CD8-positive, alpha-beta memory T cell (primary cell): ENCODE data around the gene RTN4R. TPM values are rescaled to one million over a fixed set of nuclear protein-coding genes. Genes with fewer than 3 reads are reported as not detected.
"Not testable (repeated sequence)": the region's sequence is repeated elsewhere in the genome, so short reads cannot be mapped to it uniquely, and the experiment has no call there.

ENCODE experiments used
- CTCF ChIA-PET: fragments of 350-600 bp; sonication (Branson Sonifier 250); formaldehyde crosslinking; loops from one replicate; lab custom pipeline; 2021; ENCODE audit warnings: antibody characterized with exemption; lab: Charles Lee
- POLR2A ChIA-PET: fragments of 350-600 bp; sonication (Branson Sonifier 250); formaldehyde crosslinking; loops from one replicate; lab custom pipeline; 2021; ENCODE audit warnings: antibody characterized with exemption; lab: Charles Lee
- DNase-seq, 5 donors: peaks; one replicate each; pipeline versions ENCODE4 v3.0.0 to v3.0.0-alpha.2; 2020 to 2022; ENCODE audit warnings: mixed read lengths in 1 of 5
- H3K27ac ChIP-seq: one replicate; pipeline ENCODE4 v1.7.0; 2013; ENCODE audit warnings: low read depth, mild to moderate bottlenecking, low read length, moderate library complexity
- H3K27me3 ChIP-seq: 2 replicates; pipeline ENCODE4 v1.7.0; 2013; ENCODE audit warnings: low read length, mild to moderate bottlenecking; ENCODE audit not compliant: insufficient read depth, poor library complexity, severe bottlenecking
- H3K36me3 ChIP-seq: 2 replicates; pipeline ENCODE4 v1.7.0; 2013; ENCODE audit warnings: mild to moderate bottlenecking, low read length, moderate library complexity; ENCODE audit not compliant: insufficient read depth
- H3K4me1 ChIP-seq: 2 replicates; pipeline ENCODE4 v1.7.0; 2013; ENCODE audit warnings: mild to moderate bottlenecking, low read length, moderate library complexity; ENCODE audit not compliant: insufficient read depth
- H3K4me3 ChIP-seq: 2 replicates; pipeline ENCODE4 v1.7.0; 2013; ENCODE audit warnings: mild to moderate bottlenecking, low read length
- H3K9me3 ChIP-seq: 2 replicates; pipeline ENCODE4 v1.7.0; 2013; ENCODE audit warnings: mild to moderate bottlenecking, low read length
- H3K27ac Mint-ChIP-seq, 8 donors: one replicate each; pipeline ENCODE4 v1.8.0; 2020 to 2021; ENCODE audit warnings: mixed read lengths in 8 of 8, mild to moderate bottlenecking in 6 of 8, inconsistent platforms in 3 of 8, moderate library complexity in 3 of 8
- H3K27me3 Mint-ChIP-seq, 2 donors: one replicate each; pipeline ENCODE4 v1.8.0; 2020 to 2021; ENCODE audit warnings: mixed read lengths in 2 of 2, mild to moderate bottlenecking in 1 of 2, moderate library complexity in 1 of 2
- H3K36me3 Mint-ChIP-seq, 3 donors: one replicate each; pipeline ENCODE4 v1.8.0; 2020 to 2021; ENCODE audit warnings: mixed read lengths in 3 of 3, inconsistent platforms in 1 of 3, mild to moderate bottlenecking in 1 of 3
- H3K4me1 Mint-ChIP-seq, 3 donors: one replicate each; pipeline ENCODE4 v1.8.0; 2020 to 2021; ENCODE audit warnings: mixed read lengths in 3 of 3, inconsistent platforms in 1 of 3, mild to moderate bottlenecking in 1 of 3
- H3K4me3 Mint-ChIP-seq, 7 donors: one replicate each; pipeline ENCODE4 v1.8.0; 2020 to 2021; ENCODE audit warnings: mixed read lengths in 7 of 7, mild to moderate bottlenecking in 6 of 7, moderate library complexity in 4 of 7, inconsistent platforms in 2 of 7
- H3K9me3 Mint-ChIP-seq, 5 donors: one replicate each; pipeline ENCODE4 v1.8.0; 2020 to 2022; ENCODE audit warnings: mixed read lengths in 5 of 5, mild to moderate bottlenecking in 3 of 5, moderate library complexity in 2 of 5, inconsistent platforms in 1 of 5
- polyA plus RNA-seq: library from polyadenylated mRNA; unstranded; fragments of 300-500 nt; fragmentation: Illumina TruSeq; gene quantifications from one replicate; pipeline ENCODE4 v1.2.3, GENCODE V29; 2021
- total RNA-seq, 2 experiments: library from RNA; stranded (reverse); gene quantifications; one replicate each; pipeline ENCODE4 v1.2.3, GENCODE V29; 2021

RTN4R gene
- total and polyA plus RNA-seq, 3 experiments from 2014 or later: 1.8 to 6.0 (median 2.7) TPM

DNA sequence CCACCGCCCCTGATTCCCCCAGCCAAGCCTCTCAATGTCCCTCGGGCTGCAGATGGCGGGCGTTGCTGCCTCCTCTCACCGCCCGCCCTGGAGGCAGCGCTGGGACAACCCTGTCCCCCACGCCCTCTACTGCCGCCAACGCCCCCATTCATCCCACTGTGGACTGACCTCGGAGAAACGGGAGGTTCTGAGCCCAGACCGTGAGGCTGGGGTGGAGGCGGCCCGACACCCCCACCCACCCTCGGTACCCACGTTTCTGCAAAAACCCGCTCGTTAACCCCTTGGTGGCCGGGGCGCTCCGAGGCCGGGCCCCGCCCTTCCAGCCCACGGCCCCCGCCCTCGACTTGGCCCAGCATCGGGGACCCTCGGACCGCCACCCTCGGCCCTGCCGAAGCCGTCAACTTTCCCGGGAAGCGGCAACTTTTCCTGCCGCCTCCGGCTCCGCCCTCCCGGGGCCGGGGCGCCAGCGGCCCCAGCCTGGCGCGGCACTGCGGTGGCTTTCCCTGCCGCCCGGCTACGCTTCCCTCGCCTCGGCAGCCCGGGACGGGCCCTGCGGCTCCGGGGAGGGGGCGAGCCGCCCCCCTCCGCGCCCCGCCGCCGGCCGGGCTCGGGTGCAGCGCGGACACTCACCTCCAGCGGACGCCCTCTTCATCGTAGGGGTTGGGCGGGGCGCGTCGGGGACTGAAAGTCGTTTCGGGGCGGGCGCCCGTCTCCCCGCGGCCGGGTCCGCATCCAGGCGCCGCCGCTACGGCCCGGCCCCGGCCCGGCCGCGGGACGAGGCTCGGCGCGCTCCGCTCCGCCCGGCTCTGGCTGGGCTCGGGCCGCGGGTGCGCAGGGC is 458 bp downstream of the RTN4R start:
- no peaks in the 10 kb centered on the region for H3K36me3 Mint-ChIP-seq
- no peak overlapping the region for H3K27ac Mint-ChIP-seq
- POLR2A ChIA-PET: no interaction called here
- Histone ChIP-seq H3K27ac (no peak overlapping the region), H3K9me3 (no peaks in the 10 kb centered on the region), H3K4me1 (peaks cover 10% of the 10 kb centered on the region), H3K4me3 (no peak overlapping the region), H3K36me3 (no peaks in the 10 kb centered on the region), H3K27me3 (no peaks in the 10 kb centered on the region)
- CTCF ChIA-PET: no interaction called here
- H3K27me3 Mint-ChIP-seq: peaks cover 0 to 3% of the 10 kb centered on the region in 2 donors
- peak overlapping the region in 6 of 7 donors; percentile 37 to 82 (median 70) for H3K4me3 Mint-ChIP-seq
- no peaks in the 10 kb centered on the region for H3K9me3 Mint-ChIP-seq
- DNase-seq: no peak
- H3K4me1 Mint-ChIP-seq: peaks cover 5 to 18% (median 6%) of the 10 kb centered on the region in 3 donors

DNA sequence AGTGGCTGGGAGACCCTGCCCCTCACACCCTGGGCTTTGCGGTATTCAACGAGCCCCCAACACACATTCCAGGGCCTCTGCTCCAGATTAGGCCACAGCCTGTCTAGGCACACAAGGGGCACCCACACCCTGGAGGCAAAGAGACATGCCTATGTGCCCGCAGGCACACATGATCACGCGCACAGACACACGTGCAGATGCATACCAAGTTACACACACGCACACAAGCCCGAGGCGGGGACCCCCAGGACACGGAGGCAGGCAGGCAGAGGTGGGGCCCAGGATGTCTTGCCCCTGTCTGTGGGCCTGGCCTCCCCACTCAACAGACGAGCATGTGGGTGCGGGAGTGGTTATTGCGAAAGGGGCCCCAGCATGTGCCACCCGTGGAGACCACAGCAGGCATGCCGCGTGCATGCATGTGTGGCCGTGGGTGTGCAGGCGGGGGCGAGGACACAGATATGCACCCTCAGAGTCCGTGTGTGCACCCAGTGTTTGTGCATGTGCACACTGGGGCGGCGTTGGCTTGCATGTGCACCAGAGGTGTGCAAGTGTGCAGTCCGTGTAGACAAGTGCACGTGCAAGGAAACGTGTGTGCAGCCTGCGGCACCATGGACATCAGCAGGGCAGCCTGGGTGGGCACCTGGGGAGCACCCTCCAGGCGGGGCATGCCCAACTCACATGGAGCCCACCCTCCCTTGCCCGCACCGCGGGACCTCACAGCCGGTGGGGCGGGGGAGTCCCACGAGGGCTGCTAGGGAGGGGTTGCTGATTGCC is 1.3 kb downstream of the RTN4R start:
- H3K27me3 ChIP-seq, H3K4me3 ChIP-seq, H3K36me3 ChIP-seq, H3K9me3 ChIP-seq, H3K4me1 ChIP-seq, H3K27me3 Mint-ChIP-seq, H3K27ac ChIP-seq, POLR2A ChIA-PET, H3K9me3 Mint-ChIP-seq, CTCF ChIA-PET, H3K36me3 Mint-ChIP-seq: not testable (repeated sequence)
- Mint-ChIP-seq H3K4me3 (peak overlapping the region; percentile 61 to 84 (median 73)), H3K27ac (peak overlapping the region in 1 of 8 donors; percentile 55), H3K4me1 (peaks cover 5 to 22% (median 6%) of the 10 kb centered on the region in 3 donors)
- DNase-seq: peak in 1 of 5 donors; percentile 16

DNA sequence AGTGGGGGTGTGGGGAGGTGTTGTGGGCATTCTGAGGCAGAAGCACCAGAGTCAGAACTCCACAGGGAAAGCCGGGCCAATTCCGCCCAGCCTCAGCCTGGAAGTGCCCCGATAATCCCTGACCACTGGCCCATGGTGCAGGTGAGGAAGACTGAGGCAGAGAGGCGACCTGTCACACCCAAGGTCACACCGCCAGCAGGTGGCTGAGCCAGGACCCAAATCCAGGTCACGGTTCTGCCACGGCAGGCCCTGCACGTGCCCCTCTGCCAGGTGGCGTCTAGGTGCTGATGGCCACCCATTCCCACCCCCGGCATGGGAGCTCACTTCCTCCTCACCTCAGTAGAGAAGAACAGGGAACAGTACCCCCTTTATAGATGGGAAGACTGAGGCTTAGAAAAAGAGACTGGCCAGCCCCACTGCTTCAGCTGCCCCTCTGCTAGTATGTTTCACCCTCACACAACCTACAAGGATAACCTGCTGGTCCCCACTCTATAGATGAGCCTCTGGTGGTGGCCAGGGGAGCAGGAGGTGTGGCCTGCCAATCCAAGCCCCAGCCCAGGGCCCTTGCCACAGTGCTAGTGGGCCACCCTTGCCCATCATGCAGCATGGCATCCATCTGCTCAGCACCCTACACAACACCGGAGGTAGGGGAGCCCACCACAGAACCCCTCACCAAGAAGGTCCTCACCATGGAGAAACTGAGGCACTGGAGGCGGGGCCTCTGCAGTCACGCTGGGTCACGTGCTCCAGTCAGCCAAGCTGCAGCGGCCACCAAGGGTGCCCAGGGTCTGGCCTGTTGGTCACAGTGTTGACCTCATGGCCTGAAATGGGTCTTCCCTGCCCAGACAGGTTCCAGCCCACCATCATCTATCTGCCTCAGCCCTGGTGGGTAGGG is 2.1 kb downstream of the RTN4R start:
- H3K27ac ChIP-seq, POLR2A ChIA-PET, H3K36me3 ChIP-seq, H3K4me3 ChIP-seq, H3K4me1 ChIP-seq, CTCF ChIA-PET, H3K27me3 ChIP-seq, H3K9me3 Mint-ChIP-seq, H3K9me3 ChIP-seq, H3K27me3 Mint-ChIP-seq, H3K36me3 Mint-ChIP-seq, DNase-seq: not testable (repeated sequence)
- Mint-ChIP-seq H3K4me1 (peaks cover 5 to 23% (median 6%) of the 10 kb centered on the region in 3 donors), H3K27ac (peak overlapping the region in 1 of 8 donors; percentile 55), H3K4me3 (peak overlapping the region in 6 of 7 donors; percentile 61 to 84 (median 72))

DNA sequence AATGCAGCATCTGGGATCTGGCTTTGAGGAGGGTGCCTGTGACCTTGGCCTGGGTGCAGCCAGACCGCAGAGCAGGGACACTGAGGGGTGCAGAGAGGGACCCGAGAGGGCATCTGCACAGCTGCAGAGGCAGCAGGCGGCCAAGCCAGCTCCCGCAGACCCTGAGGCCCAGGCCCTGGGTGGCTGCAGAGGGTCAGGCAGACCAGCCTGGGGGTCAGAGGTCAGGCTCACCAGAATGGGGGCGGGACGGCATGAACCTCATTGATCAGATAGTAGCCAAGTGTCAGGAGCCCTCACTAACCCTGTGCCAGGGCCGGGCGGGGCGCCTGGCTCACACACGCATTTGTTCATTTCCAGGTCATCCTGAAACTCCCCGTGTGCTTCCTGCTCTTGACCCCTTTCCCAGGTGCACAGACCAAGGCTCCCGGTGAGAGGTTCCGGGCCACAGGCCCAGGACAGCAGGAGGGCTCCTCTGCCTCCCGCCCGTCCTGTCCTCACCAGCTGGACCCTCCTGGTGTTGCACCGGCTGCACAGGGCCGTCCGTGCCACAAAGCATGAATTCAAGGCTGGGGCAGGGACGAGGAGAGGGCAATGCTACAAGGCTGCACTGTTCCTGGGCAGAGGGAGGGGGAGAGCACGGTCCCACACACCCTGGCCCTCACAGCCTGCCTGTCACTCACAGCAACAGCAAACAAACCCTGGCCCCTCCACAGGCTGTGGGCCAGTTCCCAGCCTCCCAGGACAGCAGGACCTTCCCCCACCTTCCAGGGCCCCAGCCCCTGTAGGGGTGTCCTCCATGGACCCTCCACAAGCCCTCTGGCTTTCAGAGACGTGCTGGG is 3.3 kb downstream of the RTN4R start:
- H3K27ac Mint-ChIP-seq: peak overlapping the region in 1 of 8 donors; percentile 44
- no peak for DNase-seq
- peak overlapping the region in 1 of 7 donors; percentile 66 for H3K4me3 Mint-ChIP-seq
- no peak overlapping the region for H3K27ac ChIP-seq
- no peaks in the 10 kb centered on the region for H3K27me3 ChIP-seq
- H3K36me3 ChIP-seq: no peaks in the 10 kb centered on the region
- H3K4me3 ChIP-seq: no peak overlapping the region
- H3K4me1 ChIP-seq: peaks cover 10% of the 10 kb centered on the region
- no peaks in the 10 kb centered on the region for H3K9me3 Mint-ChIP-seq
- no peaks in the 10 kb centered on the region for H3K9me3 ChIP-seq
- ChIA-PET CTCF (no interaction called here), POLR2A (no interaction called here)
- no peaks in the 10 kb centered on the region for H3K36me3 Mint-ChIP-seq
- peaks cover 0 to 3% of the 10 kb centered on the region in 2 donors for H3K27me3 Mint-ChIP-seq
- H3K4me1 Mint-ChIP-seq: peaks cover 5 to 23% (median 6%) of the 10 kb centered on the region in 3 donors

DNA sequence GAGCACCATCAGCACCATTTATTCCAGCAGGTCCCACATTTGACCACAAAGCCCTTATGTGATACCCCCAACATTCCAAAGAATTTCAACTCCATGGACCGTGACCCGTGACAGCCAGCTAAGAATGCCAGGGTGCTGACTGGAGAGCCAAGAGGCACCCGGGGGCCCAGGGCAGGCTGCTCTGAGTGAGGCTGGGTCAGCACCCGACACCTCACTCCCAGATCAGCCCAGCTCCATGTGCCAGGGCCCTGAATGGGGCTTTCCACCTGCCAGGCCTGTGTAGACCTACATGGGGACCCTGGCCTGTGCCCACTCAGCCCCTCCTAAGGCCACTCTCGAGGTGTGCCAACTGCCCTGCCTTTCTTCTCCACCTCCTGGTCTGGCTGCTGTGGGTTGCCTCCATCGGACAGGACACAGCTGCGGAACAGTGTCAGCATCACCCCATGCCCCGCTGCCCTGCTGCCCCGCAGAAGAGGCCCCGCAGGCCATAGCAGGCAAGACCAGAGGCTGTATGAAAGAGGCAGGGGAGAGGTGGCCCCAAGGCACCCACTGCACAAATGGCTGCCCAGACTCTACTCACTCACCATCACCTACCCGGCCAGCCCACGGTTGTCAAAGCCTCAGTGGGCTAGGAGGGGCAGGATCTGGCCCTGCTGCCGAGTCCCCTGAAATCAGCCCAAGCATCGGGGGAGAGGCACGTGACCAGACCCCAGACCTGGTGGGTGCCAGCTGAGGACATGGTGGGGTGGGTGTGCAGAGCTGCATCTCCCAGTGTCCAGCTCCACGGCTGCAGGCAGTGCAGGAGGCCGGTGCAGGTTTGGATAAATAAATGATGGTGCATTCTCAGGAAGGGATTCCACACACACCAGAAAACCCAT is 4.5 kb downstream of the RTN4R start:
- H3K4me1 ChIP-seq, H3K36me3 Mint-ChIP-seq, H3K36me3 ChIP-seq, H3K27me3 Mint-ChIP-seq, POLR2A ChIA-PET, H3K27me3 ChIP-seq, H3K9me3 ChIP-seq, H3K27ac ChIP-seq, DNase-seq, H3K9me3 Mint-ChIP-seq, H3K4me3 ChIP-seq, CTCF ChIA-PET: not testable (repeated sequence)
- Mint-ChIP-seq H3K27ac (peak overlapping the region in 1 of 8 donors; percentile 50), H3K4me1 (peaks cover 5 to 20% (median 5%) of the 10 kb centered on the region in 3 donors), H3K4me3 (peak overlapping the region in 1 of 7 donors; percentile 66)

DNA sequence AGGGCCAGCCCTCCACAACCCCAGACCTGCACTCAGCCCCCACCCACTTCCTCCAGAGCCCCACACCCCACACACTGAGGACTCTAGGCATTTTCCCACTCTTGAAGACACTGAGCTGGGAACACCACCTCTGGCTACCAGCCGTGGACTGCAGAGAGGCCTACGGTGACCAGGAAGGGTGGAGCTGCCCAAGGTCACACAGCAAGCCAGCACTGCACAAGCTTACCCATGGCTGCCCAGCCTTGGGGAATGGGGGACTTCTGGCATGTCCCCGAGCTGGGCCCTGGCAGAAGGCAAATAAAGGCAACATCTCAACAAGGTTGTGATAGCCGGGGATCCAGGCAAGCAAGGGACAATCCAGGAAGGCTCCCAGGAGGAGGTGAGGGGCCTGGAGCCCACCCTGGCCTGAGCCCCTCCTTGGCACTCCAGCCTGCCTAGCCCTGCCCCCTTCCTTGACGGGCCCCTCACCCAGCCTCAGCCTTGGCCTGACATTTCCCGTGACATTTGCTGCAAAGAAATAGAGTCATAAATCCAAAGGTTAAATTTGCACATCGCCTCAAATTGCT is 5.5 kb downstream of the RTN4R start:
- ChIA-PET CTCF (no interaction called here), POLR2A (no interaction called here)
- H3K27ac Mint-ChIP-seq: no peak overlapping the region
- Histone ChIP-seq H3K27me3 (no peaks in the 10 kb centered on the region), H3K4me3 (no peak overlapping the region), H3K36me3 (no peaks in the 10 kb centered on the region), H3K9me3 (no peaks in the 10 kb centered on the region), H3K4me1 (peaks cover 6% of the 10 kb centered on the region), H3K27ac (no peak overlapping the region)
- no peaks in the 10 kb centered on the region for H3K36me3 Mint-ChIP-seq
- no peak overlapping the region for H3K4me3 Mint-ChIP-seq
- no peaks in the 10 kb centered on the region for H3K9me3 Mint-ChIP-seq
- peaks cover 0 to 3% of the 10 kb centered on the region in 2 donors for H3K27me3 Mint-ChIP-seq
- no peak for DNase-seq
- H3K4me1 Mint-ChIP-seq: peaks cover 5 to 19% (median 5%) of the 10 kb centered on the region in 3 donors
